GM23338 (cell line): ENCODE data around the gene PORCN.

Experiments
- CREB1 ChIP-seq: fragments of 250-450 bp; sonication (Bioruptor Pico); IDR thresholded peaks from 2 replicates; pipeline ENCODE4 v1.5.0; 2020; ENCODE audit warnings: low read depth, mild to moderate bottlenecking, moderate library complexity
- EZH2 ChIP-seq: fragments of 200-600 bp; sonication (generic); IDR thresholded peaks from one replicate; pipeline ENCODE4 v1.8.0; 2017; ENCODE audit warnings: antibody characterized with exemption, mild to moderate bottlenecking, low read depth; ENCODE audit not compliant: unreplicated experiment
- EZH2phosphoT487 ChIP-seq: fragments of 200-600 bp; sonication (generic); IDR thresholded peaks from one replicate; pipeline ENCODE4 v1.8.1; 2018; ENCODE audit warnings: antibody characterized with exemption; ENCODE audit not compliant: unreplicated experiment
- NANOG ChIP-seq: IDR thresholded peaks from 2 replicates; pipeline ENCODE4 v1.6.1; 2016; ENCODE audit warnings: antibody characterized with exemption, borderline replicate concordance
- POLR2AphosphoS5 ChIP-seq: IDR thresholded peaks from 2 replicates; pipeline ENCODE4 v1.6.1; 2016; ENCODE audit warnings: antibody characterized with exemption, low read depth
- REST ChIP-seq: IDR thresholded peaks from one replicate; pipeline ENCODE4 v1.6.1; 2018; ENCODE audit warnings: antibody characterized with exemption; ENCODE audit not compliant: unreplicated experiment
- ZNF331 ChIP-seq: fragments of 250-450 bp; sonication (Bioruptor Pico); IDR thresholded peaks from 2 replicates; pipeline ENCODE4 v1.5.0; 2020; ENCODE audit warnings: low read depth, mild to moderate bottlenecking, moderate library complexity
- TF ChIP-seq, protein P1 (sequence below), 2 experiments: fragments of 200-600 bp in 1 of 2; sonication (generic) in 1 of 2; conservative IDR thresholded peaks; 2 replicates each; pipeline versions ENCODE4 v1.5.1 to v1.6.1; 2016 to 2017; ENCODE audit warnings: antibody characterized with exemption in 2 of 2, low read depth in 2 of 2, mild to moderate bottlenecking in 2 of 2, moderate library complexity in 1 of 2
- TF ChIP-seq, protein P2 (sequence below): IDR thresholded peaks from 2 replicates; pipeline ENCODE4 v1.6.1; 2016; ENCODE audit warnings: antibody characterized with exemption

- TF ChIP-seq, protein P1, sequence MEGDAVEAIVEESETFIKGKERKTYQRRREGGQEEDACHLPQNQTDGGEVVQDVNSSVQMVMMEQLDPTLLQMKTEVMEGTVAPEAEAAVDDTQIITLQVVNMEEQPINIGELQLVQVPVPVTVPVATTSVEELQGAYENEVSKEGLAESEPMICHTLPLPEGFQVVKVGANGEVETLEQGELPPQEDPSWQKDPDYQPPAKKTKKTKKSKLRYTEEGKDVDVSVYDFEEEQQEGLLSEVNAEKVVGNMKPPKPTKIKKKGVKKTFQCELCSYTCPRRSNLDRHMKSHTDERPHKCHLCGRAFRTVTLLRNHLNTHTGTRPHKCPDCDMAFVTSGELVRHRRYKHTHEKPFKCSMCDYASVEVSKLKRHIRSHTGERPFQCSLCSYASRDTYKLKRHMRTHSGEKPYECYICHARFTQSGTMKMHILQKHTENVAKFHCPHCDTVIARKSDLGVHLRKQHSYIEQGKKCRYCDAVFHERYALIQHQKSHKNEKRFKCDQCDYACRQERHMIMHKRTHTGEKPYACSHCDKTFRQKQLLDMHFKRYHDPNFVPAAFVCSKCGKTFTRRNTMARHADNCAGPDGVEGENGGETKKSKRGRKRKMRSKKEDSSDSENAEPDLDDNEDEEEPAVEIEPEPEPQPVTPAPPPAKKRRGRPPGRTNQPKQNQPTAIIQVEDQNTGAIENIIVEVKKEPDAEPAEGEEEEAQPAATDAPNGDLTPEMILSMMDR (conservative IDR thresholded peaks at IDR 0.05; ENCODE audit: low read depth in 2 of 2), result no peak
- TF ChIP-seq REST, result no peak
- no peak for TF ChIP-seq CREB1 (CRISPR knock-in tag)
- TF ChIP-seq EZH2, result no peak
- no peak for TF ChIP-seq POLR2AphosphoS5
- TF ChIP-seq, protein P2, sequence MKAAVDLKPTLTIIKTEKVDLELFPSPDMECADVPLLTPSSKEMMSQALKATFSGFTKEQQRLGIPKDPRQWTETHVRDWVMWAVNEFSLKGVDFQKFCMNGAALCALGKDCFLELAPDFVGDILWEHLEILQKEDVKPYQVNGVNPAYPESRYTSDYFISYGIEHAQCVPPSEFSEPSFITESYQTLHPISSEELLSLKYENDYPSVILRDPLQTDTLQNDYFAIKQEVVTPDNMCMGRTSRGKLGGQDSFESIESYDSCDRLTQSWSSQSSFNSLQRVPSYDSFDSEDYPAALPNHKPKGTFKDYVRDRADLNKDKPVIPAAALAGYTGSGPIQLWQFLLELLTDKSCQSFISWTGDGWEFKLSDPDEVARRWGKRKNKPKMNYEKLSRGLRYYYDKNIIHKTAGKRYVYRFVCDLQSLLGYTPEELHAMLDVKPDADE, result no peak
- no peak for TF ChIP-seq EZH2phosphoT487
- no peak for TF ChIP-seq ZNF331 (CRISPR knock-in tag)
- TF ChIP-seq NANOG, result no peak
Observed at GRCh38 chrX:48516987-48517386, 8.2 kb downstream of the PORCN start.
